PC-9 (cell line): ENCODE results near the gene PLEKHG7. TPM values are rescaled to one million over a fixed set of nuclear protein-coding genes. Genes with fewer than 3 reads are reported as not detected.
"Not testable (repeated sequence)": the region's sequence is repeated elsewhere in the genome, so short reads cannot be mapped to it uniquely, and the experiment has no call there.

ENCODE experiments used
- BruUV-seq: library from RNA; stranded (reverse); fragments of 400-500 nt; replicated peaks from 2 replicates; lab custom pipeline; 2021; lab: Mats Ljungman, UMichigan
- CTCF ChIA-PET: fragments of 300-600 bp; sonication (Branson Sonifier 250); formaldehyde crosslinking; loops from one replicate; lab custom pipeline; 2022; ENCODE audit warnings: antibody characterized with exemption; lab: Charles Lee
- POLR2A ChIA-PET: fragments of 300-600 bp; sonication (Branson Sonifier 250); formaldehyde crosslinking; loops from one replicate; lab custom pipeline; 2022; ENCODE audit warnings: antibody characterized with exemption; ENCODE audit not compliant: unreplicated experiment; lab: Charles Lee
- DNase-seq, 2 experiments: peaks; one replicate each; pipeline versions ENCODE4 v3.0.0 to v3.0.0-alpha.2; 2015 to 2022; ENCODE audit warnings: mixed read lengths in 1 of 2
- H2AFZ ChIP-seq: fragments of 200-600 bp; sonication (generic); 2 replicates; pipeline ENCODE4 v1.8.1; 2017; ENCODE audit warnings: antibody characterized with exemption
- H3F3A ChIP-seq: fragments of 200-600 bp; sonication (generic); 2 replicates; pipeline ENCODE4 v1.8.1; 2017; ENCODE audit warnings: antibody characterized with exemption, mild to moderate bottlenecking, low read depth; ENCODE audit not compliant: insufficient read depth
- H3K27ac ChIP-seq: fragments of 200-600 bp; sonication (generic); 2 replicates; pipeline ENCODE4 v1.6.1; 2016; ENCODE audit warnings: mixed run types
- H3K27me3 ChIP-seq: fragments of 200-600 bp; sonication (generic); 2 replicates; pipeline ENCODE4 v1.6.1; 2016; ENCODE audit warnings: low read depth, mixed run types; ENCODE audit not compliant: insufficient read depth
- H3K36me3 ChIP-seq: fragments of 200-600 bp; sonication (generic); 2 replicates; pipeline ENCODE4 v1.6.1; 2016; ENCODE audit warnings: low read depth, mixed run types
- H3K4me1 ChIP-seq: fragments of 200-600 bp; sonication (generic); replicated peaks from 2 replicates; pipeline ENCODE4 v1.6.1; 2016; ENCODE audit warnings: mixed run types; ENCODE audit not compliant: insufficient read depth
- H3K4me2 ChIP-seq: fragments of 200-600 bp; sonication (generic); 2 replicates; pipeline ENCODE4 v1.6.1; 2017; ENCODE audit warnings: mixed run types
- H3K4me3 ChIP-seq: fragments of 200-600 bp; sonication (generic); 2 replicates; pipeline ENCODE4 v1.6.1; 2016; ENCODE audit warnings: mixed run types
- H3K79me2 ChIP-seq: fragments of 200-600 bp; sonication (generic); 2 replicates; pipeline ENCODE4 v1.6.1; 2017; ENCODE audit warnings: low read depth, mixed run types
- H3K9me2 ChIP-seq: fragments of 200-600 bp; sonication (generic); 2 replicates; pipeline ENCODE4 v1.8.1; 2017; ENCODE audit warnings: mild to moderate bottlenecking; ENCODE audit not compliant: insufficient read depth
- H3K9me3 ChIP-seq: fragments of 200-600 bp; sonication (generic); 2 replicates; pipeline ENCODE4 v1.8.1; 2016; ENCODE audit warnings: low read depth; ENCODE audit not compliant: insufficient read depth
- H4K20me1 ChIP-seq: fragments of 200-600 bp; sonication (generic); 2 replicates; pipeline ENCODE4 v1.8.1; 2017; ENCODE audit not compliant: insufficient read depth
- CTCF ChIP-seq: fragments of 200-600 bp; sonication (generic); conservative IDR thresholded peaks from 2 replicates; pipeline ENCODE4 v1.6.1; 2017; ENCODE audit warnings: mixed run types, antibody characterized with exemption, mild to moderate bottlenecking, moderate library complexity
- EZH2 ChIP-seq: fragments of 200-600 bp; sonication (generic); IDR thresholded peaks from 2 replicates; pipeline ENCODE4 v1.8.0; 2017; ENCODE audit warnings: antibody characterized with exemption, low read depth
- intact Hi-C: fragments of 100-400 bp; cut with micrococcal nuclease; formaldehyde crosslinking; loops from one replicate; pipeline ENCODE4 v1.10.0; 2022; ENCODE audit not compliant: unreplicated experiment
- total RNA-seq: library from RNA; stranded (reverse); gene quantifications from 2 replicates; pipeline ENCODE4 v1.2.3, GENCODE V29; 2021

The PLEKHG7 gene
- total RNA-seq, 1 experiment from 2014 or later, result not detected

DNA sequence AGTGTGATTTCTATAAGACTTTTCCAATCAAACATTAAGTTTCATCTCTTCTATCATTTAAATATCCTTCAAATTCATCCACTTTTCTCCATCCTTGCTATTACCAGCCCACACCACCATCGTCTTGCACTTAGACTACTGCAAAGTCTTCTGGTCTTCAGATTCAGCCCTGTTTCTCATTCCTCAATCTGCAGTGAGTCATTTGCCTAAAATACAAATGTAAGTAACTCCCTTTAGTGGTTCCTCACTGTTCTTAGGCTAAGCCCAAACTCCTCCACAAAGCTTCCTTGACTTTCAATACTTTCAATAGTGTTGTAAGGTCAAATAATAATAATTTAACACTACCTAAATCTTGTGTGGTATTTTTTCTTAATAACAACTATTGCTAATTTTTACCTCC is 83.3 kb downstream of the PLEKHG7 start:
- Histone ChIP-seq H3K4me1 (no peaks in the 10 kb centered on the region), H3K4me3 (no peak overlapping the region), H3K79me2 (no peaks in the 10 kb centered on the region), H3F3A (0 out of 2 replicates have a peak, but pooled peaks cover 5% of the 10 kb centered on the region), H3K9me2 (no peaks in the 10 kb centered on the region), H2AFZ (no peak overlapping the region), H3K27ac (no peak overlapping the region), H3K36me3 (no peaks in the 10 kb centered on the region), H3K4me2 (no peak overlapping the region), H3K9me3 (no peaks in the 10 kb centered on the region), H3K27me3 (no peaks in the 10 kb centered on the region), H4K20me1 (no peaks in the 10 kb centered on the region)
- TF ChIP-seq EZH2 (no peak), CTCF (no peak)
- ChIA-PET POLR2A (interaction anchor here (0.6 kb wide), 1 partner anchor 724 kb away, joined by 3 read pairs; no protein-coding TSS in a partner anchor), CTCF (interaction anchor here (0.5 to 0.6 kb wide), 2 partner anchors 85 to 188 kb away, joined by 3 to 4 read pairs; no protein-coding TSS in a partner anchor)
- no peak for DNase-seq
- intact Hi-C loops, result loop anchor here (5.0 kb wide), 2 partner anchors 196 to 631 kb away; no protein-coding TSS in a partner anchor
- BruUV-seq, result no TSS peak

DNA sequence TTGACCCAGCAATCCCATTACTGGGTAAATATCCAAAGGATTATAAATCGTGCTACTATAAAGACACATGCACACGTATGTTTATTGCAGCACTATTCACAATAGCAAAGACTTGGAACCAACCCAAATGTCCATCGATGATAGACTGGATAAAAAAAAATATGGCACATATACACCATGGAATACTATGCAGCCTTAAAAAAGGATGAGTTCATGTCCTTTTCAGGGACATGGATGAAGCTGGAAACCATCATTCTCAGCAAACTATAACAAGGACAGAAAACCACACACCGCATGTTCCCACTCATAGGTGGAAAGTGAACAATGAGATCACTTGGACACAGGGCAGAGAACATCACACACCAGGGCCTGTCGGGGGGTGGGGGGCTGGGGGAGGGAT is 91.6 kb downstream of the PLEKHG7 start:
- H3K4me3 ChIP-seq, intact Hi-C loops, H2AFZ ChIP-seq, H3K27me3 ChIP-seq, H3K4me2 ChIP-seq, H3K9me3 ChIP-seq, H3K79me2 ChIP-seq, H3F3A ChIP-seq, DNase-seq, H3K36me3 ChIP-seq, H3K4me1 ChIP-seq, POLR2A ChIA-PET, H3K27ac ChIP-seq, BruUV-seq, H4K20me1 ChIP-seq, CTCF ChIA-PET, H3K9me2 ChIP-seq: not testable (repeated sequence)

- Histone ChIP-seq H3K4me1 (no peaks in the 10 kb centered on the region), H3K27ac (no peak overlapping the region), H3K36me3 (no peaks in the 10 kb centered on the region), H3K4me2 (no peak overlapping the region), H3K4me3 (no peak overlapping the region), H3F3A (no peaks in the 10 kb centered on the region), H3K79me2 (no peaks in the 10 kb centered on the region), H2AFZ (no peak overlapping the region), H3K9me3 (no peaks in the 10 kb centered on the region), H3K27me3 (no peaks in the 10 kb centered on the region), H3K9me2 (no peaks in the 10 kb centered on the region), H4K20me1 (no peaks in the 10 kb centered on the region)
- TF ChIP-seq CTCF, result no peak
- no peak for TF ChIP-seq EZH2
- CTCF ChIA-PET, result interaction anchor here (0.7 kb wide), 1 partner anchor 79 kb away, joined by 3 read pairs; no protein-coding TSS in a partner anchor
- no peak for DNase-seq
- intact Hi-C loops, result no loop called here
- no TSS peak for BruUV-seq
- POLR2A ChIA-PET, result no interaction called here
Observed at GRCh38 chr12:92794814-92795213, 92.0 kb downstream of the PLEKHG7 start.

DNA sequence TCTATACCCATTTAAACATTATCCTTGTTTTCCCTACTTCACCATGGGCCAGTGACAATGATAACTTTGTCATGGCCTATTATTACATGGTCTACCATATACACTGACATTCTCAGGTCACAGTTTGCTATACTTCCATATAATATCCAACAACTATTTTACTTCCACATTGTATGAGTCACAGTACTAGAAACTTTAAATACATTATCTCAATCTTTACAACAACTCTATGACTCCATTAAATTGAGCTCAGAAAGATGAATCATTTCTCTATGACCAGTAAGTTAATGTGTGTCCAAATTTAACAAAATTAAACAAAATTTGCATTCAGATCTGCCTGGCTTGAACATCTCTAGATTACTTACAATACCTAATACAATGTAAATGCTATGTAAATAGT is 93.9 kb downstream of the PLEKHG7 start:
- ChIA-PET CTCF (interaction anchor here (0.7 kb wide), 1 partner anchor 494 kb away, joined by 3 read pairs; no protein-coding TSS in a partner anchor), POLR2A (no interaction called here)
- Histone ChIP-seq H3K27me3 (no peaks in the 10 kb centered on the region), H3K9me2 (no peaks in the 10 kb centered on the region), H4K20me1 (no peaks in the 10 kb centered on the region), H3F3A (no peaks in the 10 kb centered on the region), H3K9me3 (no peaks in the 10 kb centered on the region), H3K4me2 (no peak overlapping the region), H3K4me1 (no peaks in the 10 kb centered on the region), H2AFZ (no peak overlapping the region), H3K36me3 (no peaks in the 10 kb centered on the region), H3K79me2 (no peaks in the 10 kb centered on the region), H3K27ac (no peak overlapping the region), H3K4me3 (no peak overlapping the region)
- no TSS peak for BruUV-seq
- TF ChIP-seq CTCF (no peak), EZH2 (no peak)
- DNase-seq, result no peak
- intact Hi-C loops, result no loop called here
